Esophagus squamous epithelium (tissue), 5 donors: ENCODE results near the gene SESTD1. TPM values are rescaled to one million over a fixed set of nuclear protein-coding genes. Genes with fewer than 3 reads are reported as not detected.

Experiments
- DNase-seq: peaks from one replicate; lab custom pipeline; 2025; lab: John Stamatoyannopoulos, UW
- H3K27ac ChIP-seq, 4 donors: fragments of 200-600 bp; sonication (generic); one replicate each; pipeline ENCODE4 v1.5.1; 2016 to 2019; ENCODE audit warnings: mild to moderate bottlenecking in 1 of 4
- H3K27me3 ChIP-seq, 4 donors: fragments of 200-600 bp; sonication (generic); 1 replicate in 3 of 4; 2 replicates in 1 of 4; pipeline versions ENCODE4 v1.5.1 to v1.6.0; 2017 to 2021; ENCODE audit warnings: antibody characterized with exemption in 1 of 4
- H3K36me3 ChIP-seq, 3 donors: fragments of 200-600 bp; sonication (generic); one replicate each; pipeline ENCODE4 v1.5.1; 2016 to 2019
- H3K4me1 ChIP-seq, 3 donors: fragments of 200-600 bp; sonication (generic); one replicate each; pipeline ENCODE4 v1.5.1; 2017 to 2019
- H3K4me3 ChIP-seq, 4 donors: fragments of 200-600 bp; sonication (generic); 1 replicate in 3 of 4; 2 replicates in 1 of 4; pipeline ENCODE4 v1.5.1; 2016 to 2019; ENCODE audit warnings: mild to moderate bottlenecking in 2 of 4, moderate library complexity in 1 of 4
- H3K9me3 ChIP-seq, 3 donors: fragments of 200-600 bp; sonication (generic); one replicate each; pipeline ENCODE4 v1.5.1; 2016 to 2019
- POLR2A ChIP-seq, 4 donors: fragments of 450-650 bp; IDR thresholded peaks; one replicate each; pipeline ENCODE4 v1.6.1; 2017; ENCODE audit warnings: antibody characterized with exemption in 4 of 4, mild to moderate bottlenecking in 4 of 4, moderate library complexity in 3 of 4
- WGBS, 2 donors: methylation state at CpG; one replicate each; pipeline ENCODE4 v1.1.5; 2018; 5-methylcytosine and 5-hydroxymethylcytosine counted together
- intact Hi-C: fragments of 100-400 bp; cut with DNase I; formaldehyde crosslinking; loops from one replicate; pipeline ENCODE4 v1.15.0; 2022
- total RNA-seq, 4 donors: library from RNA; depleted of rRNA; stranded (reverse); fragments of >200 nt; gene quantifications; one replicate each; pipeline ENCODE4 v1.1.0, GENCODE V29; 2016
- TF ChIP-seq, protein P1 (sequence below), 6 experiments: fragments of 450-650 bp in 4 of 6; fragments of 200-600 bp in 2 of 6; sonication (generic) in 2 of 6; IDR thresholded peaks; one replicate each; pipeline ENCODE4 v1.5.1; 2016 to 2019; ENCODE audit warnings: antibody characterized with exemption in 6 of 6, mild to moderate bottlenecking in 4 of 6, moderate library complexity in 4 of 6
- donor health status: DM: yes; HTN: yes; CAD: no.

The SESTD1 gene
- total RNA-seq, 4 donors from 2014 or later: 5.0 to 22.9 (median 14.0) TPM

GRCh38 chr2:179072527-179072926, 192.1 kb downstream of the SESTD1 start:
- no peaks in the 10 kb centered on the region for H3K9me3 ChIP-seq
- intact Hi-C loops: no loop called here

DNA sequence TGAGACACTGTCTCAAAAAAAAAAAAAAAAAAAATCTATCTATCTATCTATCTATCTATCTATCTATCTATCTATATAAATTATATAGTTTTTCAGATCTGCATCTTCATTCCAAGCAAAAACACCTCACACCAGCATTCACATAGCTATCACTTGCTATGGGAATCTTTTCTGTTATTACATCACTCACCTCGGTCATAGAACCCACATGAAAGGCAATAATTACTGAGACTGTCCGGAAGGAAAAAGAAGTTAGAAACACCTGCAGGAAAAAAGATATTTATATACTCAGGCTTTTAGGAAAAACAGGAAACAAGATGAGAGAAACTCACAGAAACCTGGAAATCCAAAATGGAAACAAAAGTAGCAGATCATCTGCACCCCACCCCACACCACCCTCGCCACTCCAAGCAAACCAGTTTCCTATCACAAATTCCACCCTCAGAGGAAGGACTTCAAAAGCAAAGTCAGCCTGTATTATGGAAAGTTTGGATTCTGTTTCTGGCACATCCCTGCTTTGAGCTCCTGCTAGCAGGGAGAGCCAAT, 192.7 kb downstream of the SESTD1 start:
- no peak for DNase-seq
- Histone ChIP-seq H3K27ac (no peak overlapping the region), H3K4me3 (no peak overlapping the region), H3K36me3 (no peaks in the 10 kb centered on the region), H3K4me1 (no peaks in the 10 kb centered on the region), H3K27me3 (no peaks in the 10 kb centered on the region), H3K9me3 (no peaks in the 10 kb centered on the region)
- TF ChIP-seq, protein P1, sequence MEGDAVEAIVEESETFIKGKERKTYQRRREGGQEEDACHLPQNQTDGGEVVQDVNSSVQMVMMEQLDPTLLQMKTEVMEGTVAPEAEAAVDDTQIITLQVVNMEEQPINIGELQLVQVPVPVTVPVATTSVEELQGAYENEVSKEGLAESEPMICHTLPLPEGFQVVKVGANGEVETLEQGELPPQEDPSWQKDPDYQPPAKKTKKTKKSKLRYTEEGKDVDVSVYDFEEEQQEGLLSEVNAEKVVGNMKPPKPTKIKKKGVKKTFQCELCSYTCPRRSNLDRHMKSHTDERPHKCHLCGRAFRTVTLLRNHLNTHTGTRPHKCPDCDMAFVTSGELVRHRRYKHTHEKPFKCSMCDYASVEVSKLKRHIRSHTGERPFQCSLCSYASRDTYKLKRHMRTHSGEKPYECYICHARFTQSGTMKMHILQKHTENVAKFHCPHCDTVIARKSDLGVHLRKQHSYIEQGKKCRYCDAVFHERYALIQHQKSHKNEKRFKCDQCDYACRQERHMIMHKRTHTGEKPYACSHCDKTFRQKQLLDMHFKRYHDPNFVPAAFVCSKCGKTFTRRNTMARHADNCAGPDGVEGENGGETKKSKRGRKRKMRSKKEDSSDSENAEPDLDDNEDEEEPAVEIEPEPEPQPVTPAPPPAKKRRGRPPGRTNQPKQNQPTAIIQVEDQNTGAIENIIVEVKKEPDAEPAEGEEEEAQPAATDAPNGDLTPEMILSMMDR (IDR thresholded peaks at IDR 0.05): no peak
- TF ChIP-seq POLR2A (IDR thresholded peaks at IDR 0.05): no peak
- intact Hi-C loops: no loop called here
- WGBS, 2 donors: 69 to 73% methylated on average over 3 of the region's 3 CpGs

More at GRCh38 chr2:179072527-179072926, 192.1 kb downstream of the SESTD1 start:
- no peaks in the 10 kb centered on the region for H3K4me1 ChIP-seq
- TF ChIP-seq, protein P1 (IDR thresholded peaks at IDR 0.05): no peak
- TF ChIP-seq POLR2A (IDR thresholded peaks at IDR 0.05): no peak
- H3K27me3 ChIP-seq: no peaks in the 10 kb centered on the region
- no peak overlapping the region for H3K27ac ChIP-seq
- H3K4me3 ChIP-seq: no peak overlapping the region
- DNase-seq: no peak
- 55 to 62% methylated on average over 3 of the region's 3 CpGs for WGBS, 2 donors
- no peaks in the 10 kb centered on the region for H3K36me3 ChIP-seq

DNA sequence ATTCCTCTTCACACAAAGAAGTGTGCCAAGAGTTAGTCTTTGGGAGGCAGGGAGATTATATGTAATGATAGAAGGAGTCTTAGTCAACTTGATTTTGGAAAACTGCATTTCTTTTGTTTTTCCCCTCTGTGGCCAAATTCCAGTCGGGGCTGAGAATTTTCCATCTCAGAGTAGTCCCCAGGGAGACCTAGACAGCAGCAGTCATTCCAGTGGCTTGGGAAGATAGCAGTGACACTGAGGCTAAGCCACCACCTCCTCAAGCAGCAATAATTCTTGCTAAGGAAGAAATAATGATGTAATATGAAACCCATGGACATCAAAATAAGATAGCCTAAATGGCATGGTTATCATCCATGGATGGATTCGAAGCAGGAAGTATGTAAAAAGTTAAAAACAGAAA, 193.7 kb downstream of the SESTD1 start:
- intact Hi-C loops: no loop called here
- Histone ChIP-seq H3K27ac (no peak overlapping the region), H3K27me3 (no peaks in the 10 kb centered on the region), H3K4me1 (no peaks in the 10 kb centered on the region), H3K9me3 (no peaks in the 10 kb centered on the region), H3K36me3 (no peaks in the 10 kb centered on the region), H3K4me3 (no peak overlapping the region)
- DNase-seq: no peak
- WGBS, 2 donors: 50 to 78% methylated on average over 1 to 2 of the region's 2 CpGs
- TF ChIP-seq, protein P1 (IDR thresholded peaks at IDR 0.05): no peak
- TF ChIP-seq POLR2A (IDR thresholded peaks at IDR 0.05): no peak

GRCh38 chr2:179069685-179070084, 194.9 kb downstream of the SESTD1 start:
- Histone ChIP-seq H3K27me3 (no peaks in the 10 kb centered on the region), H3K4me1 (no peaks in the 10 kb centered on the region), H3K36me3 (no peaks in the 10 kb centered on the region), H3K4me3 (no peak overlapping the region), H3K27ac (no peak overlapping the region), H3K9me3 (no peaks in the 10 kb centered on the region)
- DNase-seq: no peak
- intact Hi-C loops: no loop called here
- 100% methylated on average over 1 of the region's 1 CpG for WGBS, 2 donors
- TF ChIP-seq, protein P1 (IDR thresholded peaks at IDR 0.05): no peak
- no peak for TF ChIP-seq POLR2A (IDR thresholded peaks at IDR 0.05)

GRCh38 chr2:179068991-179069643, 195.5 kb downstream of the SESTD1 start:
- DNase-seq: no peak
- Histone ChIP-seq H3K27me3 (no peaks in the 10 kb centered on the region), H3K9me3 (no peaks in the 10 kb centered on the region), H3K36me3 (no peaks in the 10 kb centered on the region), H3K4me1 (no peaks in the 10 kb centered on the region), H3K27ac (no peak overlapping the region), H3K4me3 (no peak overlapping the region)
- intact Hi-C loops: no loop called here
- TF ChIP-seq, protein P1 (IDR thresholded peaks at IDR 0.05): no peak
- 57 to 60% methylated on average over 2 of the region's 2 CpGs for WGBS, 2 donors
